ENCODE measurements around the gene NWD2.

The NWD2 gene

GRCh38 chr4:37441231-37442061, 196.9 kb downstream of the NWD2 start:
- no peak for DNase-seq

- no peak for DNase-seq
Observed at GRCh38 chr4:37442062-37442323, 197.4 kb downstream of the NWD2 start.

- DNase-seq = no peak
Observed at GRCh38 chr4:37443137-37443536, 198.6 kb downstream of the NWD2 start.

GRCh38 chr4:37445023-37445422, 200.5 kb downstream of the NWD2 start:
- no peak for DNase-seq

GRCh38 chr4:37446016-37446415, 201.5 kb downstream of the NWD2 start:
- no peak for DNase-seq

- no peak for DNase-seq
Observed at GRCh38 chr4:37447886-37448285, 203.3 kb downstream of the NWD2 start.

- no peak for DNase-seq
Observed at GRCh38 chr4:37450309-37450708, 205.8 kb downstream of the NWD2 start.

GRCh38 chr4:37450911-37451310, 206.4 kb downstream of the NWD2 start:
- no peak for DNase-seq

GRCh38 chr4:37451656-37452055, 207.1 kb downstream of the NWD2 start:
- no peak for DNase-seq

- peak; percentile 4 for DNase-seq
Observed at GRCh38 chr4:37452952-37453280, 208.4 kb downstream of the NWD2 start.

GRCh38 chr4:37453281-37453998, 208.9 kb downstream of the NWD2 start:
- peak; percentile 26 for DNase-seq

GRCh38 chr4:37453999-37454800, 209.7 kb downstream of the NWD2 start:
- no peak for DNase-seq

- DNase-seq = no peak
Observed at GRCh38 chr4:37455301-37456131, 211.0 kb downstream of the NWD2 start.

- no peak for DNase-seq
Observed at GRCh38 chr4:37461801-37462200, 217.3 kb downstream of the NWD2 start.

- no peak for DNase-seq
Observed at GRCh38 chr4:37463033-37463856, 218.7 kb downstream of the NWD2 start.

- DNase-seq = no peak
Observed at GRCh38 chr4:37464373-37465128, 220.0 kb downstream of the NWD2 start.

GRCh38 chr4:37465296-37465695, 220.8 kb downstream of the NWD2 start:
- no peak for DNase-seq

- no peak for DNase-seq
Observed at GRCh38 chr4:37465845-37466244, 221.3 kb downstream of the NWD2 start.

GRCh38 chr4:37467223-37467622, 222.7 kb downstream of the NWD2 start:
- DNase-seq = no peak

- no peak for DNase-seq
Observed at GRCh38 chr4:37467824-37468223, 223.3 kb downstream of the NWD2 start.

GRCh38 chr4:37469286-37469685, 224.7 kb downstream of the NWD2 start:
- DNase-seq = no peak

Data from activated CD4-positive, alpha-beta T cell treated with anti-CD3 and anti-CD28 coated beads, Interleukin-2, amount 50 U/mL, for 1 hour (primary cell).